GM12878 (cell line): ENCODE data around the gene PIWIL1. TPM values are rescaled to one million over a fixed set of nuclear protein-coding genes. Genes with fewer than 3 reads are reported as not detected.

Experiments used
- ATAC-seq: fragments of 200-7000 bp; cut with Tn5 transposase; 3 replicates; pipeline ENCODE4 v1.9.1; 2020; ENCODE audit warnings: mild to moderate bottlenecking, moderate library complexity
- BruUV-seq: library from RNA; stranded (reverse); fragments of 400-500 nt; replicated peaks from 2 replicates; lab custom pipeline; 2021; lab: Mats Ljungman, UMichigan
- CTCF ChIA-PET: fragments of 300-600 bp; sonication (Branson Sonifier 250); formaldehyde crosslinking; extraction: SDS; loops from one replicate; lab custom pipeline; 2021; ENCODE audit warnings: inconsistent platforms; lab: Yijun Ruan, JAX
- POLR2A ChIA-PET: fragments of 350-600 bp; formaldehyde crosslinking; extraction: SDS; loops from one replicate; lab custom pipeline; 2021; ENCODE audit warnings: inconsistent platforms; lab: Charles Lee
- RAD21 ChIA-PET: fragments of 300-600 bp; sonication (Branson Sonifier 250); formaldehyde crosslinking; loops from one replicate; lab custom pipeline; 2023; ENCODE audit warnings: antibody characterized with exemption; ENCODE audit not compliant: unreplicated experiment; lab: Charles Lee
- SMC1A ChIA-PET: fragments of 300-600 bp; sonication (Branson Sonifier 250); formaldehyde crosslinking; loops from one replicate; lab custom pipeline; 2023; ENCODE audit not compliant: unreplicated experiment, uncharacterized antibody; lab: Charles Lee
- DNase-seq: peaks from one replicate; pipeline ENCODE4 v3.0.0-alpha.2; 2011; ENCODE audit warnings: low read depth, low spot score
- FAIRE-seq: peaks from 3 replicates; lab custom pipeline; 2011; peaks lifted over from hg19 to GRCh38; lab: Jason Lieb, UNC
- H2AFZ ChIP-seq: 2 replicates; pipeline ENCODE4 v1.6.0; 2011; ENCODE audit warnings: low read depth, low read length, control low read depth; ENCODE audit not compliant: control insufficient read depth
- H3K27ac ChIP-seq: 2 replicates; pipeline ENCODE4 v1.5.1; 2011; ENCODE audit warnings: control low read depth; ENCODE audit not compliant: control insufficient read depth, insufficient read depth
- H3K27me3 ChIP-seq, 2 experiments: replicated peaks in 1 of 2; 2 replicates each; pipeline versions ENCODE4 v1.6.0 to v1.6.1; 2011; ENCODE audit warnings: low read length in 1 of 2; ENCODE audit not compliant: control insufficient read depth in 2 of 2, insufficient read depth in 2 of 2
- H3K36me3 ChIP-seq, 2 experiments: 2 replicates each; pipeline ENCODE4 v1.5.1; 2011; ENCODE audit warnings: low read length in 1 of 2; ENCODE audit not compliant: control insufficient read depth in 2 of 2, insufficient read depth in 2 of 2
- H3K4me1 ChIP-seq: 2 replicates; pipeline ENCODE4 v1.6.1; 2011; ENCODE audit warnings: mild to moderate bottlenecking, low read length, moderate library complexity, mixed read lengths; ENCODE audit not compliant: control insufficient read depth, insufficient read depth
- H3K4me2 ChIP-seq: 2 replicates; pipeline ENCODE4 v1.6.0; 2011; ENCODE audit warnings: control low read depth; ENCODE audit not compliant: control insufficient read depth, insufficient read depth
- H3K4me3 ChIP-seq: fragments of 200-600 bp; sonication (generic); 2 replicates; pipeline ENCODE4 v1.5.1; 2016
- H3K79me2 ChIP-seq: 2 replicates; pipeline ENCODE4 v1.6.0; 2011; ENCODE audit warnings: low read length; ENCODE audit not compliant: control insufficient read depth, insufficient read depth
- H3K9ac ChIP-seq: 2 replicates; pipeline ENCODE4 v1.8.0; 2011; ENCODE audit warnings: low read length, control low read depth, mixed read lengths; ENCODE audit not compliant: control insufficient read depth, insufficient read depth
- H3K9me3 ChIP-seq: replicated peaks from 3 replicates; pipeline ENCODE4 v1.5.1; 2011; ENCODE audit warnings: mild to moderate bottlenecking, low read length; ENCODE audit not compliant: control insufficient read depth, insufficient read depth
- H4K20me1 ChIP-seq: 2 replicates; pipeline ENCODE4 v1.6.0; 2011; ENCODE audit not compliant: control insufficient read depth, insufficient read depth
- CHD4 ChIP-seq: fragments of 200-600 bp; sonication (generic); IDR thresholded peaks from 2 replicates; pipeline ENCODE4 v1.6.1; 2016; ENCODE audit warnings: mild to moderate bottlenecking
- E2F8 ChIP-seq: fragments of 450-650 bp; IDR thresholded peaks from 2 replicates; pipeline ENCODE4 v1.6.1; 2018; ENCODE audit warnings: mild to moderate bottlenecking, low read depth, moderate library complexity; ENCODE audit not compliant: partially characterized antibody
- GABPA ChIP-seq: IDR thresholded peaks from 2 replicates; pipeline ENCODE4 v1.6.1; 2014; ENCODE audit warnings: antibody characterized with exemption, low read depth, mild to moderate bottlenecking, inconsistent platforms
- HDAC2 ChIP-seq: fragments of 200-600 bp; sonication (generic); IDR thresholded peaks from 2 replicates; pipeline ENCODE4 v1.6.1; 2017
- NFYA ChIP-seq: IDR thresholded peaks from 2 replicates; pipeline ENCODE4 v1.6.1; 2011; ENCODE audit warnings: low read depth, mild to moderate bottlenecking, low read length, improper control_type of control experiment, borderline replicate concordance
- PRDM15 ChIP-seq: fragments of 450-650 bp; formaldehyde crosslinking; IDR thresholded peaks from 2 replicates; pipeline ENCODE4 v1.4.0; 2020; ENCODE audit warnings: mild to moderate bottlenecking, moderate library complexity
- RAD21 ChIP-seq: IDR thresholded peaks from 2 replicates; pipeline ENCODE4 v1.6.1; 2011; ENCODE audit warnings: mild to moderate bottlenecking, low read depth, low read length, moderate library complexity; ENCODE audit not compliant: insufficient read depth
- RCOR1 ChIP-seq: conservative IDR thresholded peaks from 2 replicates; pipeline ENCODE4 v1.6.1; 2012; ENCODE audit warnings: low read depth, low read length, improper control_type of control experiment
- RELA ChIP-seq: fragments of 450-650 bp; IDR thresholded peaks from 2 replicates; pipeline ENCODE4 v1.8.0; 2014; ENCODE audit warnings: borderline replicate concordance; ENCODE audit not compliant: partially characterized antibody
- SRF ChIP-seq, 2 experiments: IDR thresholded peaks; 2 replicates each; pipeline ENCODE4 v1.6.1; 2011; ENCODE audit warnings: low read depth in 2 of 2, low read length in 2 of 2, mild to moderate bottlenecking in 1 of 2, moderate library complexity in 1 of 2
- TCF12 ChIP-seq: IDR thresholded peaks from 2 replicates; pipeline ENCODE4 v1.6.1; 2011; ENCODE audit warnings: low read depth, mild to moderate bottlenecking, low read length
- YY1 ChIP-seq: IDR thresholded peaks from 2 replicates; pipeline ENCODE4 v1.6.1; 2011; ENCODE audit warnings: low read depth, mild to moderate bottlenecking, low read length
- ZNF24 ChIP-seq: fragments of 450-650 bp; IDR thresholded peaks from 2 replicates; pipeline ENCODE4 v1.6.1; 2017; ENCODE audit warnings: antibody characterized with exemption, mild to moderate bottlenecking
- ZSCAN29 ChIP-seq: fragments of 450-650 bp; IDR thresholded peaks from 2 replicates; pipeline ENCODE4 v1.6.1; 2017; ENCODE audit warnings: mild to moderate bottlenecking, moderate library complexity
- WGBS: methylation state at CpG from one replicate; pipeline ENCODE4 v1.1.6; 2016; ENCODE audit warnings: low lambda C conversion rate; ENCODE audit not compliant: insufficient replicate concordance, insufficient coverage; ENCODE audit errors: missing lambda C conversion rate; 5-methylcytosine and 5-hydroxymethylcytosine counted together
- in situ Hi-C: fragments of 300-500 bp; cut with MboI; formaldehyde crosslinking; loops from 9 replicates; pipeline ENCODE4 v1.14.3; 2018; ENCODE audit warnings: mixed read lengths
- intact Hi-C: fragments of 100-400 bp; cut with micrococcal nuclease; formaldehyde crosslinking; loops from one replicate; pipeline ENCODE4 v1.14.2; 2022; ENCODE audit not compliant: unreplicated experiment
- polyA plus RNA-seq, 11 experiments: library from polyadenylated mRNA; depleted of rRNA in 4 of 11; unstranded in 6 of 11; stranded (reverse) in 5 of 11; fragments of >200 nt; fragmentation: Nextera tagmentation in 4 of 11; fragmentation: Illumina TruSeq in 1 of 11; extraction: Ambion mirVana in 4 of 11; extraction: Trizol in 1 of 11; gene quantifications; 1 replicate in 1 of 11; 2 replicates in 10 of 11; pipeline versions ENCODE4 v1.2.1 to v1.2.3, GENCODE V29; 2011 to 2016; ENCODE audit warnings: inconsistent platforms in 2 of 11, missing spikeins in 2 of 11, low read depth in 1 of 11
- total RNA-seq, 4 experiments: library from RNA; depleted of rRNA in 3 of 4; stranded (reverse); fragments of >200 nt in 3 of 4; fragmentation: Illumina TruSeq in 1 of 4; extraction: Trizol in 1 of 4; gene quantifications; 2 replicates each; pipeline versions ENCODE4 v1.2.1 to v1.2.3, GENCODE V29; 2013 to 2021
- TF ChIP-seq, protein P1 (sequence below): fragments of 450-650 bp; IDR thresholded peaks from 2 replicates; pipeline ENCODE4 v1.6.1; 2014; ENCODE audit warnings: mild to moderate bottlenecking
- TF ChIP-seq, protein P2 (sequence below): IDR thresholded peaks from 2 replicates; pipeline ENCODE4 v1.6.1; 2012; ENCODE audit warnings: low read depth, low read length, improper control_type of control experiment

PIWIL1 gene
- total and polyA plus RNA-seq, 10 of the 15 experiments (the other 5 are each of a cell fraction or from before 2014, with no cell fraction given), result not detected

- TF ChIP-seq RELA (no peak), E2F8 (no peak), PRDM15 (CRISPR knock-in tag) (no peak), NFYA (no peak), ZSCAN29 (no peak)
Measured at GRCh38 chr12:130369816-130370215, 32.1 kb downstream of the PIWIL1 start (continued).

DNA sequence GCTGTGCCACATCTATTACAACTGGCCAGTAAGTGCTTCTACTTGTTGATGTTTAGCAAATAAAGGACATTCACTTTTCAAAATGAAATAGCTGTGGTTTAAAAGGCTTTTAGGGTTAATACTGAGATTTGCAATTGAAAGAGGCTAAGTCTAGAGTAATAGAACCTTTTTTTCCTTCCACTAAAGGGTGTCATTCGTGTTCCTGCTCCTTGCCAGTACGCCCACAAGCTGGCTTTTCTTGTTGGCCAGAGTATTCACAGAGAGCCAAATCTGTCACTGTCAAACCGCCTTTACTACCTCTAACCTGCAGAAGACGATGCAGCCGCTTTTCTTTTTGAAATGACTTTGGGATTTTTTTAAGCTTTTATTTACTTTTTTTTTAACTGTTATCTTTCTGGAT lies 33.6 kb downstream of the PIWIL1 start:
- ChIA-PET CTCF (no interaction called here), POLR2A (no interaction called here), RAD21 (no interaction called here), SMC1A (no interaction called here)
- intact Hi-C loops (no loop called here), in situ Hi-C loops (no loop called here)
- Histone ChIP-seq H3K9ac (no peak overlapping the region), H3K27ac (no peak overlapping the region), H3K4me3 (no peak overlapping the region), H2AFZ (no peak overlapping the region), H3K4me2 (no peak overlapping the region), H4K20me1 (no peaks in the 10 kb centered on the region), H3K4me1 (no peaks in the 10 kb centered on the region), H3K27me3 (no peaks in the 10 kb centered on the region), H3K79me2 (no peaks in the 10 kb centered on the region), H3K9me3 (no peaks in the 10 kb centered on the region; the same call in 2 of the 3 replicates), H3K36me3 (no peaks in the 10 kb centered on the region)
- FAIRE-seq (no peak), ATAC-seq (no peak), DNase-seq (no peak)
- 55% methylated on average over 5 of the region's 5 CpGs for WGBS
- BruUV-seq, result no TSS peak
- TF ChIP-seq HDAC2, result no peak
- TF ChIP-seq, protein P1, sequence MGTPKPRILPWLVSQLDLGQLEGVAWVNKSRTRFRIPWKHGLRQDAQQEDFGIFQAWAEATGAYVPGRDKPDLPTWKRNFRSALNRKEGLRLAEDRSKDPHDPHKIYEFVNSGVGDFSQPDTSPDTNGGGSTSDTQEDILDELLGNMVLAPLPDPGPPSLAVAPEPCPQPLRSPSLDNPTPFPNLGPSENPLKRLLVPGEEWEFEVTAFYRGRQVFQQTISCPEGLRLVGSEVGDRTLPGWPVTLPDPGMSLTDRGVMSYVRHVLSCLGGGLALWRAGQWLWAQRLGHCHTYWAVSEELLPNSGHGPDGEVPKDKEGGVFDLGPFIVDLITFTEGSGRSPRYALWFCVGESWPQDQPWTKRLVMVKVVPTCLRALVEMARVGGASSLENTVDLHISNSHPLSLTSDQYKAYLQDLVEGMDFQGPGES, result no peak
- no peak for TF ChIP-seq YY1
- TF ChIP-seq ZNF24, result no peak
- TF ChIP-seq GABPA, result no peak
- TF ChIP-seq, protein P2, sequence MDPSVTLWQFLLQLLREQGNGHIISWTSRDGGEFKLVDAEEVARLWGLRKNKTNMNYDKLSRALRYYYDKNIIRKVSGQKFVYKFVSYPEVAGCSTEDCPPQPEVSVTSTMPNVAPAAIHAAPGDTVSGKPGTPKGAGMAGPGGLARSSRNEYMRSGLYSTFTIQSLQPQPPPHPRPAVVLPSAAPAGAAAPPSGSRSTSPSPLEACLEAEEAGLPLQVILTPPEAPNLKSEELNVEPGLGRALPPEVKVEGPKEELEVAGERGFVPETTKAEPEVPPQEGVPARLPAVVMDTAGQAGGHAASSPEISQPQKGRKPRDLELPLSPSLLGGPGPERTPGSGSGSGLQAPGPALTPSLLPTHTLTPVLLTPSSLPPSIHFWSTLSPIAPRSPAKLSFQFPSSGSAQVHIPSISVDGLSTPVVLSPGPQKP, result no peak
- TF ChIP-seq RAD21, result no peak
- TF ChIP-seq SRF (IDR thresholded peaks at IDR 0.05; ENCODE audit: low read depth in 2 of 2, low read length in 2 of 2), result no peak
- TF ChIP-seq CHD4, result no peak
- no peak for TF ChIP-seq RCOR1
- TF ChIP-seq TCF12, result no peak
